GM12801 (cell line): ENCODE measurements around the gene FOXA1.

ENCODE experiments used
- TF ChIP-seq, protein P1 (sequence below): IDR thresholded peaks from one replicate; pipeline ENCODE4 v1.5.1; 2011; ENCODE audit warnings: control low read depth; ENCODE audit not compliant: insufficient read length; ENCODE audit errors: extremely low read depth

Gene FOXA1

GRCh38 chr14:37615582-37616289, 20.7 kb upstream of the FOXA1 start:
- TF ChIP-seq, protein P1, sequence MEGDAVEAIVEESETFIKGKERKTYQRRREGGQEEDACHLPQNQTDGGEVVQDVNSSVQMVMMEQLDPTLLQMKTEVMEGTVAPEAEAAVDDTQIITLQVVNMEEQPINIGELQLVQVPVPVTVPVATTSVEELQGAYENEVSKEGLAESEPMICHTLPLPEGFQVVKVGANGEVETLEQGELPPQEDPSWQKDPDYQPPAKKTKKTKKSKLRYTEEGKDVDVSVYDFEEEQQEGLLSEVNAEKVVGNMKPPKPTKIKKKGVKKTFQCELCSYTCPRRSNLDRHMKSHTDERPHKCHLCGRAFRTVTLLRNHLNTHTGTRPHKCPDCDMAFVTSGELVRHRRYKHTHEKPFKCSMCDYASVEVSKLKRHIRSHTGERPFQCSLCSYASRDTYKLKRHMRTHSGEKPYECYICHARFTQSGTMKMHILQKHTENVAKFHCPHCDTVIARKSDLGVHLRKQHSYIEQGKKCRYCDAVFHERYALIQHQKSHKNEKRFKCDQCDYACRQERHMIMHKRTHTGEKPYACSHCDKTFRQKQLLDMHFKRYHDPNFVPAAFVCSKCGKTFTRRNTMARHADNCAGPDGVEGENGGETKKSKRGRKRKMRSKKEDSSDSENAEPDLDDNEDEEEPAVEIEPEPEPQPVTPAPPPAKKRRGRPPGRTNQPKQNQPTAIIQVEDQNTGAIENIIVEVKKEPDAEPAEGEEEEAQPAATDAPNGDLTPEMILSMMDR, result no peak

GRCh38 chr14:37610945-37611523, 16.0 kb upstream of the FOXA1 start:
- TF ChIP-seq, protein P1, result no peak

- TF ChIP-seq, protein P1, result no peak
Observed at GRCh38 chr14:37608649-37609048, 13.6 kb upstream of the FOXA1 start.

DNA sequence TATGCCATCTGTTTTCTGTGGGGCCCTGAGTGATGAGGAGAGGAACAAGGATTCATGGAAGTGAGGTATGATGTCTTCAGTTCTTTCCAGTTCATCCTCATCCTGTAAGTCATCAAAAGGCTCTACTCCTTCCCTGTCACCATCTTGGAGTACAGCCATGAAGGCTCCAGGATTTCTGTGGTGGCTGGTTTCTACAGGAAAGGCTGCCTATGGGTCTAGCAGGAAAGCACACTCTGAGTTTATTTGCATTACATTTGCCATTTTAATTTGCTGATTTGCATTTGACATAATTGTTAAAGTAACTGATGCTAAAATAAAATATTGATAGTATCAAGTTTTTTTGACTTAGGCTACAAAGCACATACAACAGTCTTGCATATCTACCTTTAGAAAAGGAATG, 11.6 kb upstream of the FOXA1 start:
- TF ChIP-seq, protein P1, result no peak

GRCh38 chr14:37603688-37604251, 8.7 kb upstream of the FOXA1 start:
- TF ChIP-seq, protein P1, result no peak

DNA sequence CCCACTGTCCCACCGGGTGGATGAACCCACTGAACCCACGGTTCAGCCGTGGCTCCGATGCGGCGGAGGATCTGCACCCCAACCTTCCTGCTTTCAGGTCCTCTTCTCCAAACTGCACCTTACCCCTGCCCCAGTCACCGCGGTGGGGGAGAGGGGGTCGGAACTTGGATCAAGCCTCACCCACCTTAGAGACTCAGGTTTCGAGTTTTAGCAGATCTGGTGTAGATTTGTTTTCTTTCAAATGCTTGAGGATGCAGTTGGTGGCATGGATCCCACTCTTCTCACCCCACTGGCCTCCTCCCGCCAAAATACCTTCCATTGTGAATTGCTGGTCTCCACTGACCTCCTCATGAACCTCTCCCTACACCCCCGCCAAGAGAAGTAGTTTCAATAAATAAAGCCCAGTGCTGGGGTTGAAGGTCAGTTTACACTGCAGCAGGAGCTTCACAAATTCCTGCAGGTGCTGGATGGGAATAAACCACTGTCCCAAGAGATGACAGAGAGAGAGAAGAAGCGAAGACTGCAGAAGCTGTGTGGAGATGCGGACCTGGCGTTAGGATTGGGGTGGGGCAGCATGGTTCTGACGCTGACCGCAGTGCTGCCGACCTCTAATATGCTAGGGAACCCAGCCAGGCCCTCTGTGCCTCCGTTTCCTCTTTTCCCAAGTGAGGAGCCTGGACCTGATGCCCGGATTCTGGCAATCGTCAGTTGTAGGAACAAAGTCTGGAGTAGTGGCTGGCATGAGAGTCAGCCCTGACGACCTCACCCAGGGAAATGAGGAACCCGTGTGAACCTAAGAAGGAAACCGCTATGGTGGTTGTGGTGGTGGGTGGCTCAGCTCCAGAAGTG, 7.8 kb upstream of the FOXA1 start:
- TF ChIP-seq, protein P1, result no peak

- TF ChIP-seq, protein P1, result no peak
Observed at GRCh38 chr14:37601865-37602264, 6.8 kb upstream of the FOXA1 start.
